Measurements from ENCODE around the gene SMC1B. TPM values are rescaled to one million over a fixed set of nuclear protein-coding genes. Genes with fewer than 3 reads are reported as not detected.
A peak's percentile ranks its signal among the peaks of the same experiment; 100 is the strongest.
"Not testable (repeated sequence)": the region's sequence is repeated elsewhere in the genome, so short reads cannot be mapped to it uniquely, and the experiment has no call there.

Gene SMC1B
- total and polyA plus RNA-seq, 4 donors = 0.08 to 0.14 (median 0.11) TPM; not detected in 1

GRCh38 chr22:45331486-45331885 lies 81.9 kb downstream of the SMC1B start:
- no peak for DNase-seq (ENCODE audit: low read depth in 4 of 6, low spot score in 6 of 6)
- Histone ChIP-seq H3K4me1 (ENCODE audit: control insufficient read depth, insufficient read depth, low read length) (peaks cover 22% of the 10 kb centered on the region), H3K4me3 (ENCODE audit: low read depth, low read length) (no peak overlapping the region), H3K27ac (ENCODE audit: low read depth, low read length) (no peak overlapping the region), H3K27me3 (ENCODE audit: control insufficient read depth, insufficient read depth, low read length) (no peaks in the 10 kb centered on the region), H3K9me3 (ENCODE audit: control insufficient read depth, insufficient read depth, low read length) (no peaks in the 10 kb centered on the region), H3K36me3 (ENCODE audit: control insufficient read depth, insufficient read depth, low read length) (peaks cover 52% of the 10 kb centered on the region)
- WGBS (ENCODE audit: insufficient coverage) = 100% methylated on average over 7 of the region's 9 CpGs

- H3K36me3 ChIP-seq (ENCODE audit: control insufficient read depth, insufficient read depth, low read length) = peaks cover 60% of the 10 kb centered on the region
- DNase-seq (ENCODE audit: low read depth in 4 of 6, low spot score in 6 of 6) = no peak
- no peaks in the 10 kb centered on the region for H3K9me3 ChIP-seq (ENCODE audit: control insufficient read depth, insufficient read depth, low read length)
- peaks cover 15% of the 10 kb centered on the region for H3K4me1 ChIP-seq (ENCODE audit: control insufficient read depth, insufficient read depth, low read length)
- no peaks in the 10 kb centered on the region for H3K27me3 ChIP-seq (ENCODE audit: control insufficient read depth, insufficient read depth, low read length)
- no peak overlapping the region for H3K4me3 ChIP-seq (ENCODE audit: low read depth, low read length)
- H3K27ac ChIP-seq (ENCODE audit: low read depth, low read length) = no peak overlapping the region
- WGBS (ENCODE audit: insufficient coverage) = over 99% methylated on average over 17 of the region's 19 CpGs
These were observed 82.9 kb downstream of the SMC1B start for GRCh38 chr22:45330548-45330947.

- H3K4me1 ChIP-seq (ENCODE audit: control insufficient read depth, insufficient read depth, low read length) = peaks cover 6% of the 10 kb centered on the region
- H3K4me3 ChIP-seq (ENCODE audit: low read depth, low read length) = no peak overlapping the region
- no peaks in the 10 kb centered on the region for H3K27me3 ChIP-seq (ENCODE audit: control insufficient read depth, insufficient read depth, low read length)
- H3K9me3 ChIP-seq (ENCODE audit: control insufficient read depth, insufficient read depth, low read length) = no peaks in the 10 kb centered on the region
- WGBS (ENCODE audit: insufficient coverage) = 24% methylated on average over 11 of the region's 12 CpGs
- DNase-seq (ENCODE audit: low read depth in 4 of 6, low spot score in 6 of 6) = peak in 3 of 6 donors; percentile 57 to 92 (median 89)
- peaks cover 57% of the 10 kb centered on the region for H3K36me3 ChIP-seq (ENCODE audit: control insufficient read depth, insufficient read depth, low read length)
- H3K27ac ChIP-seq (ENCODE audit: low read depth, low read length) = no peak overlapping the region
These were observed 83.9 kb downstream of the SMC1B start for GRCh38 chr22:45329530-45329936.

GRCh38 chr22:45328822-45329529 lies 84.4 kb downstream of the SMC1B start:
- peaks cover 4% of the 10 kb centered on the region for H3K4me1 ChIP-seq (ENCODE audit: control insufficient read depth, insufficient read depth, low read length)
- H3K27ac ChIP-seq (ENCODE audit: low read depth, low read length) = no peak overlapping the region
- H3K36me3 ChIP-seq (ENCODE audit: control insufficient read depth, insufficient read depth, low read length) = peaks cover 62% of the 10 kb centered on the region
- H3K9me3 ChIP-seq (ENCODE audit: control insufficient read depth, insufficient read depth, low read length) = no peaks in the 10 kb centered on the region
- 59% methylated on average over 5 of the region's 8 CpGs for WGBS (ENCODE audit: insufficient coverage)
- no peaks in the 10 kb centered on the region for H3K27me3 ChIP-seq (ENCODE audit: control insufficient read depth, insufficient read depth, low read length)
- no peak overlapping the region for H3K4me3 ChIP-seq (ENCODE audit: low read depth, low read length)
- peak in 2 of 6 donors; percentile 35 to 79 for DNase-seq (ENCODE audit: low read depth in 4 of 6, low spot score in 6 of 6)

- not testable (repeated sequence) for H3K4me3 ChIP-seq (ENCODE audit: low read depth, low read length); H3K27ac ChIP-seq (ENCODE audit: low read depth, low read length); H3K27me3 ChIP-seq (ENCODE audit: control insufficient read depth, insufficient read depth, low read length); H3K4me1 ChIP-seq (ENCODE audit: control insufficient read depth, insufficient read depth, low read length); DNase-seq (ENCODE audit: low read depth in 4 of 6, low spot score in 6 of 6); H3K9me3 ChIP-seq (ENCODE audit: control insufficient read depth, insufficient read depth, low read length)
- peaks cover 67% of the 10 kb centered on the region for H3K36me3 ChIP-seq (ENCODE audit: control insufficient read depth, insufficient read depth, low read length)
- 85% methylated on average over 7 of the region's 8 CpGs for WGBS (ENCODE audit: insufficient coverage)
These were observed 85.1 kb downstream of the SMC1B start for GRCh38 chr22:45328261-45328660.

- WGBS (ENCODE audit: insufficient coverage) = 90% methylated on average over 12 of the region's 12 CpGs
- no peaks in the 10 kb centered on the region for H3K27me3 ChIP-seq (ENCODE audit: control insufficient read depth, insufficient read depth, low read length)
- peaks cover 45% of the 10 kb centered on the region for H3K36me3 ChIP-seq (ENCODE audit: control insufficient read depth, insufficient read depth, low read length)
- DNase-seq (ENCODE audit: low read depth in 4 of 6, low spot score in 6 of 6) = no peak
- H3K4me1 ChIP-seq (ENCODE audit: control insufficient read depth, insufficient read depth, low read length) = peaks cover 2% of the 10 kb centered on the region
- no peak overlapping the region for H3K27ac ChIP-seq (ENCODE audit: low read depth, low read length)
- H3K4me3 ChIP-seq (ENCODE audit: low read depth, low read length) = no peak overlapping the region
- H3K9me3 ChIP-seq (ENCODE audit: control insufficient read depth, insufficient read depth, low read length) = no peaks in the 10 kb centered on the region
These were observed 89.1 kb downstream of the SMC1B start for GRCh38 chr22:45324311-45324711.

- 80% methylated on average over 7 of the region's 7 CpGs for WGBS (ENCODE audit: insufficient coverage)
- no peak for DNase-seq (ENCODE audit: low read depth in 4 of 6, low spot score in 6 of 6)
- Histone ChIP-seq H3K4me3 (ENCODE audit: low read depth, low read length) (no peak overlapping the region), H3K27me3 (ENCODE audit: control insufficient read depth, insufficient read depth, low read length) (no peaks in the 10 kb centered on the region), H3K9me3 (ENCODE audit: control insufficient read depth, insufficient read depth, low read length) (no peaks in the 10 kb centered on the region), H3K4me1 (ENCODE audit: control insufficient read depth, insufficient read depth, low read length) (peaks cover 4% of the 10 kb centered on the region), H3K27ac (ENCODE audit: low read depth, low read length) (no peak overlapping the region), H3K36me3 (ENCODE audit: control insufficient read depth, insufficient read depth, low read length) (peaks cover 45% of the 10 kb centered on the region)
These were observed 89.7 kb downstream of the SMC1B start for GRCh38 chr22:45323695-45324094.

GRCh38 chr22:45322873-45323525 lies 90.4 kb downstream of the SMC1B start:
- 86% methylated on average over 22 of the region's 24 CpGs for WGBS (ENCODE audit: insufficient coverage)
- DNase-seq (ENCODE audit: low read depth in 4 of 6, low spot score in 6 of 6) = no peak
- no peaks in the 10 kb centered on the region for H3K27me3 ChIP-seq (ENCODE audit: control insufficient read depth, insufficient read depth, low read length)

GRCh38 chr22:45321827-45322226 lies 91.6 kb downstream of the SMC1B start:
- H3K36me3 ChIP-seq (ENCODE audit: control insufficient read depth, insufficient read depth, low read length) = peaks cover 28% of the 10 kb centered on the region
- no peak for DNase-seq (ENCODE audit: low read depth in 4 of 6, low spot score in 6 of 6)
- no peaks in the 10 kb centered on the region for H3K27me3 ChIP-seq (ENCODE audit: control insufficient read depth, insufficient read depth, low read length)
- 87% methylated on average over 10 of the region's 12 CpGs for WGBS (ENCODE audit: insufficient coverage)
- no peak overlapping the region for H3K4me3 ChIP-seq (ENCODE audit: low read depth, low read length)
- no peak overlapping the region for H3K27ac ChIP-seq (ENCODE audit: low read depth, low read length)
- peaks cover 15% of the 10 kb centered on the region for H3K4me1 ChIP-seq (ENCODE audit: control insufficient read depth, insufficient read depth, low read length)
- no peaks in the 10 kb centered on the region for H3K9me3 ChIP-seq (ENCODE audit: control insufficient read depth, insufficient read depth, low read length)

More at GRCh38 chr22:45322873-45323525, 90.4 kb downstream of the SMC1B start:
- no peak overlapping the region for H3K4me3 ChIP-seq (ENCODE audit: low read depth, low read length)
- peaks cover 6% of the 10 kb centered on the region for H3K4me1 ChIP-seq (ENCODE audit: control insufficient read depth, insufficient read depth, low read length)
- no peak overlapping the region for H3K27ac ChIP-seq (ENCODE audit: low read depth, low read length)
- no peaks in the 10 kb centered on the region for H3K9me3 ChIP-seq (ENCODE audit: control insufficient read depth, insufficient read depth, low read length)
- peaks cover 39% of the 10 kb centered on the region for H3K36me3 ChIP-seq (ENCODE audit: control insufficient read depth, insufficient read depth, low read length)
